Loucy (cell line): ENCODE data around the gene PPP1R27.

ENCODE experiments used
- H2AFZ ChIP-seq: fragments of 200-600 bp; sonication (generic); 2 replicates; pipeline ENCODE4 v1.6.0; 2016; ENCODE audit warnings: antibody characterized with exemption, mild to moderate bottlenecking, low read length, moderate library complexity
- H3F3A ChIP-seq: fragments of 200-600 bp; 2 replicates; pipeline ENCODE4 v1.6.0; 2016; ENCODE audit warnings: antibody characterized with exemption, low read depth, mild to moderate bottlenecking
- H3K27me3 ChIP-seq: fragments of 200-600 bp; sonication (generic); 2 replicates; pipeline ENCODE4 v1.6.1; 2014; ENCODE audit warnings: low read length, mild to moderate bottlenecking; ENCODE audit not compliant: insufficient read depth, poor library complexity, severe bottlenecking
- H3K36me3 ChIP-seq: fragments of 200-600 bp; sonication (generic); 2 replicates; pipeline ENCODE4 v1.6.1; 2016; ENCODE audit warnings: low read length; ENCODE audit not compliant: insufficient read depth
- H3K4me1 ChIP-seq: fragments of 200-600 bp; sonication (generic); 2 replicates; pipeline ENCODE4 v1.5.1; 2014; ENCODE audit warnings: low read length, mild to moderate bottlenecking; ENCODE audit not compliant: insufficient read depth, poor library complexity, severe bottlenecking
- H3K4me2 ChIP-seq: fragments of 200-600 bp; sonication (generic); 2 replicates; pipeline ENCODE4 v1.6.0; 2014; ENCODE audit warnings: antibody characterized with exemption, low read length, low read depth, mild to moderate bottlenecking; ENCODE audit not compliant: poor library complexity, severe bottlenecking
- H3K4me3 ChIP-seq: fragments of 200-600 bp; sonication (generic); 2 replicates; pipeline ENCODE4 v1.5.1; 2014; ENCODE audit warnings: low read length, mild to moderate bottlenecking, mixed read lengths; ENCODE audit not compliant: poor library complexity, severe bottlenecking
- H3K79me2 ChIP-seq: fragments of 200-600 bp; sonication (generic); 2 replicates; pipeline ENCODE4 v1.6.1; 2014; ENCODE audit warnings: low read length; ENCODE audit not compliant: insufficient read depth
- H3K9ac ChIP-seq: fragments of 200-600 bp; sonication (generic); 2 replicates; pipeline ENCODE4 v1.6.0; 2014; ENCODE audit warnings: mild to moderate bottlenecking, low read depth, low read length, moderate library complexity; ENCODE audit not compliant: poor library complexity, severe bottlenecking
- H3K9me2 ChIP-seq: fragments of 200-600 bp; sonication (generic); replicated peaks from 2 replicates; pipeline ENCODE4 v1.6.1; 2016; ENCODE audit warnings: low read depth, low read length, mixed read lengths
- H3K9me3 ChIP-seq: fragments of 200-600 bp; sonication (generic); 2 replicates; pipeline ENCODE4 v1.6.1; 2014; ENCODE audit warnings: mild to moderate bottlenecking, antibody characterized with exemption, low read length, low read depth; ENCODE audit not compliant: insufficient read depth
- H4K20me1 ChIP-seq: fragments of 200-600 bp; sonication (generic); 2 replicates; pipeline ENCODE4 v1.6.0; 2014; ENCODE audit warnings: antibody characterized with exemption, low read length, mild to moderate bottlenecking; ENCODE audit not compliant: insufficient read depth, poor library complexity, severe bottlenecking
- EZH2phosphoT487 ChIP-seq: fragments of 200-600 bp; IDR thresholded peaks from 2 replicates; pipeline ENCODE4 v1.6.1; 2018; ENCODE audit warnings: antibody characterized with exemption, mild to moderate bottlenecking, moderate library complexity, borderline replicate concordance
- TF ChIP-seq, protein P1 (sequence below): fragments of 200-600 bp; sonication (generic); conservative IDR thresholded peaks from 2 replicates; pipeline ENCODE4 v1.5.1; 2014; ENCODE audit warnings: mild to moderate bottlenecking, antibody characterized with exemption, low read length

The PPP1R27 gene

GRCh38 chr17:81870981-81871386 is 36.1 kb upstream of the PPP1R27 start, which contains the start of gene ARHGDIA:
Gene ARHGDIA, minus strand, starts transcription at chr17:81871337. Its CDS starts 1,407 bp downstream, at chr17:81869930.
- Histone ChIP-seq H3K4me3 (peak within 1 kb of the TSS; percentile 95), H3K4me2 (peak within 1 kb of the TSS; percentile 99), H3K36me3 (peaks cover 18% of the 10 kb centered on the region), H3F3A (peaks cover 8% of the 10 kb centered on the region; the same call in 1 of the 2 replicates), H2AFZ (peak within 1 kb of the TSS; percentile 62), H3K79me2 (peaks cover 65% of the 10 kb centered on the region), H3K9ac (peak within 1 kb of the TSS; percentile 100), H4K20me1 (peaks cover 33% of the 10 kb centered on the region), H3K4me1 (peaks cover 17% of the 10 kb centered on the region), H3K27me3 (peaks cover 4% of the 10 kb centered on the region), H3K9me2 (no peaks in the 10 kb centered on the region), H3K9me3 (no peaks in the 10 kb centered on the region)
- TF ChIP-seq EZH2phosphoT487 = no peak
- TF ChIP-seq, protein P1, sequence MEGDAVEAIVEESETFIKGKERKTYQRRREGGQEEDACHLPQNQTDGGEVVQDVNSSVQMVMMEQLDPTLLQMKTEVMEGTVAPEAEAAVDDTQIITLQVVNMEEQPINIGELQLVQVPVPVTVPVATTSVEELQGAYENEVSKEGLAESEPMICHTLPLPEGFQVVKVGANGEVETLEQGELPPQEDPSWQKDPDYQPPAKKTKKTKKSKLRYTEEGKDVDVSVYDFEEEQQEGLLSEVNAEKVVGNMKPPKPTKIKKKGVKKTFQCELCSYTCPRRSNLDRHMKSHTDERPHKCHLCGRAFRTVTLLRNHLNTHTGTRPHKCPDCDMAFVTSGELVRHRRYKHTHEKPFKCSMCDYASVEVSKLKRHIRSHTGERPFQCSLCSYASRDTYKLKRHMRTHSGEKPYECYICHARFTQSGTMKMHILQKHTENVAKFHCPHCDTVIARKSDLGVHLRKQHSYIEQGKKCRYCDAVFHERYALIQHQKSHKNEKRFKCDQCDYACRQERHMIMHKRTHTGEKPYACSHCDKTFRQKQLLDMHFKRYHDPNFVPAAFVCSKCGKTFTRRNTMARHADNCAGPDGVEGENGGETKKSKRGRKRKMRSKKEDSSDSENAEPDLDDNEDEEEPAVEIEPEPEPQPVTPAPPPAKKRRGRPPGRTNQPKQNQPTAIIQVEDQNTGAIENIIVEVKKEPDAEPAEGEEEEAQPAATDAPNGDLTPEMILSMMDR = no peak

DNA sequence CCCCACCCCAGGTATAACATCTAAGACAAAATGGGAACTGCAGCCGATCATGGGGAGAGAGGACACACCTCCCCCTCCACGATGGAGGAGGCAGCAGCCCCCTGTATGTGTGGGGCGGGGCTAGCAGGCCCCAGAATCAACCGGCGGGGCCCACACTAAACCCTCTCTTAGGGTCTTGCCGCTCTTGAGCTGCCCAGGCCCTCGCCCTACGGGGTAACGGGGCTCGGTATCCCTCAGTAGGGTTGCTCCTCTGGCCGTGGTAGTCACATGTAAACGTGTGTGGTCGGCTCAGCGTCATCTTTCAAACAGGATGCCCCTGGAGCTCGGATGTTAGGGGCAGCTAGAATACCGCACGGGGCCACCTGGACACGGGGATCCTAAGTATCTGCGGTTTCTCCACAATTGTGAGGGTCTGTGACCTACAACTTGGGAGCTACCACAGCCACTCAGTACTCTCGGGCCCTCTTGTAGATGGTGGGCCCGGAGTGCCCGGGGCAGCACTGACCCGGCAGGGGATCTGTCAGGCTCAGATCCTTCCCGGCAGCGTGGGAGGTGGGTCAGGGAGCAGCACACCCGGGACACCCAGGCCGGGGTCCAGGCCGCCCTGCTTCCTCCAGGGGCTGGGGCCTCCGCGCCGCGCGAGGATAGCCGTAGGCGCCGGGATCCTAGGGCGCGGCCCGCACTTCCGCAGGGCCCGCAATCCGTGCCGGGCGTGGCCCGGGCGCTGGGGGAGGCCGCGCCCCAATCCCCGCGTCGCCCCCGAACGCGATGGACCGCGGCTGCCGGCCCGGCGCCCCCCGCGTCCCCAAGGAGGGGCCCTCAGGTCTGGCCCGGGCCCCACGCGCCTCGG is 35.5 kb upstream of the PPP1R27 start:
- H3K79me2 ChIP-seq = peaks cover 70% of the 10 kb centered on the region
- peaks cover 4% of the 10 kb centered on the region for H3K27me3 ChIP-seq
- H3K36me3 ChIP-seq = peaks cover 18% of the 10 kb centered on the region
- TF ChIP-seq, protein P1 = no peak
- no peak for TF ChIP-seq EZH2phosphoT487
- H3K4me3 ChIP-seq = peak overlapping the region; percentile 86
- H4K20me1 ChIP-seq = peaks cover 33% of the 10 kb centered on the region
- peak overlapping the region; percentile 97 for H3K9ac ChIP-seq
- no peaks in the 10 kb centered on the region for H3K9me3 ChIP-seq
- peaks cover 8% of the 10 kb centered on the region; the same call in 1 of the 2 replicates for H3F3A ChIP-seq
- no peaks in the 10 kb centered on the region for H3K9me2 ChIP-seq
- H3K4me2 ChIP-seq = peak overlapping the region; percentile 99
- no peak overlapping the region for H2AFZ ChIP-seq
- H3K4me1 ChIP-seq = peaks cover 17% of the 10 kb centered on the region

- TF ChIP-seq, protein P1 = peak; percentile 81
- TF ChIP-seq EZH2phosphoT487 = no peak
- Histone ChIP-seq H4K20me1 (peaks cover 33% of the 10 kb centered on the region), H3K4me1 (peaks cover 17% of the 10 kb centered on the region), H3K79me2 (peaks cover 77% of the 10 kb centered on the region), H3K27me3 (peaks cover 4% of the 10 kb centered on the region), H3F3A (peaks cover 8% of the 10 kb centered on the region; the same call in 1 of the 2 replicates), H3K9me2 (no peaks in the 10 kb centered on the region), H3K36me3 (peaks cover 18% of the 10 kb centered on the region), H3K4me2 (peak overlapping the region; percentile 99), H2AFZ (no peak overlapping the region), H3K9me3 (no peaks in the 10 kb centered on the region), H3K4me3 (peak overlapping the region; percentile 86), H3K9ac (peak overlapping the region; percentile 97)
Observed at GRCh38 chr17:81869221-81870130, 34.6 kb upstream of the PPP1R27 start.
